ENCODE measurements around the gene ZBTB43.

- TF ChIP-seq CTCF (IDR thresholded peaks at IDR 0.05): no peak
- TF ChIP-seq POLR2A (IDR thresholded peaks at IDR 0.05): no peak
Measured at GRCh38 chr9:126806336-126806735, 1.5 kb downstream of the ZBTB43 start.

Measured in Peyer's patch (tissue), 4 donors.